CD4-positive, alpha-beta T cell treated with Interferon alpha-2 for 1 hour (primary cell): ENCODE measurements around the gene WIPF2.
"Not testable (repeated sequence)": the region's sequence is repeated elsewhere in the genome, so short reads cannot be mapped to it uniquely, and the experiment has no call there.

Source experiments
- DNase-seq, 2 donors: peaks; one replicate each; pipeline ENCODE4 v3.0.0-alpha.2; 2020 to 2022

Gene WIPF2

DNA sequence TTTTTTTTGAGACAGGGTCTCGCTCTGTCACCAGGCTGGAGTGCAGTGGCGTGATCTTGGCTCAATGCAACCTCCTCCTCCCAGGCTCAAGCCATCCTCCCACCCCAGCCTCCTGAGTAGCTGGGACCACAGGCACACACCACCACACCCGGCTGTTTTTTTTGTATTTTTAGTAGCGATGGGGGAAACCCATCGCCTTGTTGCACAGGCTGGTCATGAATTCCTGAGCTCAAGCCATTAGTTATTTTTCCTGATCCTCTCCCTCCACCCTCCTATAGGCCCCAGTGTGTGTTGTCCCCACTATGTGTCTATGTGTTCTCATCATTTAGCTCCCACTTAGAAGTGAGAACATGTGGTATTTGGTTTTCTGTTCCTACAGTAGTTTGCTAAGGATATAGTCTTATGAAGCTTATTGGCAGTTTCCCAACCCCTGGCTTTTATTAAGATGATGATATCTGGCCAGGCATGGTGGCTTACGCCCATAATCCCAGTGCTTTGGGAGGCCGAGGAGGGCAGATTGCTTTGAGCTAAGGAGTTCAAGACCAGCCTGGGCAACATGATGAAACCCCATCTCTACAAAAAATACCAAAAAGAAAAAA is 80.2 kb downstream of the WIPF2 start:
- not testable (repeated sequence) for DNase-seq

DNA sequence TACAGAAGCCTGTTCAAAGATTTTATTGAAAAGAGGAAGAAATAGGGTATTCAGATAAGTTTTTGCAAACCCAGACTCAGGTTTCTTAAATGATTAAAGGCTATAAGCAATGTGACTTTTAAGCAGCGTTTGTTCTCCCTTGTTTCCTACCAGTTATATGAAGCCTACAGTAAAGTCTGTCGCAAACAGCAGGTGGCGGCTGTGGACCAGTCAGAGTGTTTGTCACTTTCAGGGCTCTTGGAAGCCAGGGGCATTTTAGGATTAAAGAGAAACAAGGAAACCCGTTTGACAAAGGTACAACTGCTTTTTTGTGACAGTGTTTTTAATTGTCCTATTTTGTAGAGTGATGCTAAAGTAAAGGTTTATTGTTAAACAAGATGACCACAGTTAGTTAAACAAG is 82.2 kb downstream of the WIPF2 start:
- no peak for DNase-seq

DNA sequence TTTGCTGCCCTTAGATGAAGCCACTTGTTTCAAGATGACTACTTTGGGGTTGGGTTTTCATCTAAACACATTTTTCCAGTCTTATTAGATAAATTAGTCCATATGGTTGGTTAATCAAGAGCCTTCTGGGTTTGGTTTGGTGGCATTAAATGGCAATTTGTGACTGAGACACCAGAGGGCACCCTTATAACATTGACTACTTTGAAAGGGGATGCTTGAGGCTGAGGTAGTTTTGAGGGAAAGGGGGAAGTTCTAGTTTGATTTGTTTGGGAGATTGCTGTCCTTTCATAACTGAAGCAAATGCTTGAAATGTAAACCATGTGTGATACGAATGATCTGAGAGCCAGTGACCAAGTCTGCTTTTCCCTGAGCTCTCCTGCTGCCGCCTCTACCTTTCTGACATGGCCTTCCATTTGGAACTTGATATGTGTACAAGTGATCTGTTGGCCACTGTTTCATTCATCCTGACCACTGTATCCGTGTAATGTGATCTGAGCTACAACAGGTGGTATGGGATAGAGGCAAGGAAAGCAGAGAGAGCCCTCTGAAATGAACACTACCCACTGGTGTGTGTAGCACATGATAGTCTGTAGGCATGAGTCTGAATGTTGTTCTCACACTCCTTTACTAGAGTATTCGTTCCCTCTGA is 84.0 kb downstream of the WIPF2 start:
- peak; percentile 72 to 82 for DNase-seq

DNA sequence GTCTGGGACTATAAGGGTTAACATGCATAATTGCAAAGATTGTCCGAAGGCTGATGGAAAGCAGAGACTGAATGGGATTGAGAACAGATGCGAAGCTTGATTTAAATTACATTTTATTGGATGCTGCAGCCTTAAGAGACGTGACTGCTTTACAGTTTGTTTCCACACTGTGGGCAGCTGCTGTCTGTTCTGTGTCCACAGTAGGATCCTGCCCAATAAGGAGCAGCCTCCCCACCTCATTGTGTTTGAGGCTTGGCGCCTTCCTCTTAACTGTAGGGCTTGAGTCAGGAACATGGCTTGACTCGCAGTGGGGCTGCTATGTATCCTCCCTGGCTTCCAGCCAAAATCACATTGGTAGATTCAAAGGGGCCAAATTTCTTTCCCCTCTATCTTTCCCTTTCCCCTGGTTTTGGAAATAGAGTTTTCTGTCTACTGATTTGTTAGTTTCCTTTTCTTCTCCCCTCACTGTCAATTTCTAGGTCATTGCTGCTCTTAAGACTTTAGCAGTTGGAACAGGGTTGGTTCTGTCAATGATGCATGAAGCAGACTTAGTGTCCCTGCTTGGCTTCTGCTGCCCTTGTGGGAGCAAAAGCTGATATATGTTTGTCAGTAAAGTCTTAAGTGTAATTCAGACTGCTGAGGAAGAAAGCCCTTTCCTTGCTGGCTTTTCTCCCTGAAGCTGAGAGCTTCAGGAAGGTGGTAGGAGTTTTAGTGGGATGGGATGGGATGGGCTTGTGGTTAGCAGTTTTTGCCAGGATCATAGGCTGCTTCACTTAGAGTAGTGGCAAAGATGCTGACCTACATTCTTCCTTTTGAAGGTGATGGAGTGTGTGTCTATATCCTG is 84.8 kb downstream of the WIPF2 start:
- DNase-seq, result no peak

DNA sequence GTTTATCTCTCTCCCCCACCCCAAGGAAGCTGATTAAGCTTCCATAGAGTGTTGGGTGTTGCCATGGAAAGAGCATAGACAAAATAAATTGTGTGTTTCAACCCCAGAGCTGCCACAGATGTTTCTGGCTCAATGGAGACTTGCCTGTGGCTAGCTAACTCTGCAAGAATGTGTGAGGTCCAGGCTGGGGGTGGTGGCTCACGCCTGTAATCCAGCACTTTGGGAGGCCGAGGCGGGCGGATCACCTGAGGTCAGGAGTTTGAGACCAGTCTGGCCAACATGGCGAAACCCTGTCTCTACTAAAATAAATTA is 85.4 kb downstream of the WIPF2 start:
- not testable (repeated sequence) for DNase-seq

DNA sequence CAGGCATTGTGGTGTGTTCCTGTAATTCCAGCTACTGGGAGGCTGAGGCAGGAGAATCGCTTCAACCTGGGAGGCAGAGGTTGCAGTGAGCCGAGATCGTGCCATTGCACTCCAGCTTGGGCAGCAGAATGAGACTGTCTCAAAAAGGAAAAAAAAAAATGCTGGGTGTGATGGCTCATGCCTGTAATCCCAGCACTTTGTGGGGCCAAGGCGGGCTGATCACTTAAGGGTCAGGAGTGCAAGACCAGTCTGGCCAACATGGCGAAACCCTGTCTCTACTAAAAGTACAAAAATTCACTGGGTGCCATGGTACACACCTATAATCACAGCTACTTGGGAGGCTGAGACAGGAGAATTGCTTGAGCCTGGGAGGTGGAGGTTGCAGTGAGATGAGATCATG is 85.8 kb downstream of the WIPF2 start:
- DNase-seq, result not testable (repeated sequence)

DNA sequence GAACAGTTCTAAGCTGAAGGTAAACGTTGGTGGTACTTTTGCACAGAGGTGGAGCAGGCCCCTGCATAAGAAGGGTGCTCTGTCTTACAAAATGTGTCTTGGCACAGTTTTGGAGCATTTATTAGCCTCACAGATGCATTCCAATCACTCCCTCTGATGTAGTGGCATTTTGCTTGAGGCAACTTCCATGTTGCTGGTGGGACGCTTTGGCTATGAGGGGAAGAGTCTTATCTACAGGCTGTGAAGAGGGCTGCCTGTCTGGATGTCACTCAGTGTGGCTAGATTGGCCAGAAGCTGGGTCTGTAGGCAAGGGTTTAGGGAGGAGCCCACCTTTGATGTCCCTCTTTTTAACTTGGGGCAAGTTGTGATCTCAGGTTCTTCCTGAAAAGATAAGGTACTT is 87.3 kb downstream of the WIPF2 start:
- no peak for DNase-seq

DNA sequence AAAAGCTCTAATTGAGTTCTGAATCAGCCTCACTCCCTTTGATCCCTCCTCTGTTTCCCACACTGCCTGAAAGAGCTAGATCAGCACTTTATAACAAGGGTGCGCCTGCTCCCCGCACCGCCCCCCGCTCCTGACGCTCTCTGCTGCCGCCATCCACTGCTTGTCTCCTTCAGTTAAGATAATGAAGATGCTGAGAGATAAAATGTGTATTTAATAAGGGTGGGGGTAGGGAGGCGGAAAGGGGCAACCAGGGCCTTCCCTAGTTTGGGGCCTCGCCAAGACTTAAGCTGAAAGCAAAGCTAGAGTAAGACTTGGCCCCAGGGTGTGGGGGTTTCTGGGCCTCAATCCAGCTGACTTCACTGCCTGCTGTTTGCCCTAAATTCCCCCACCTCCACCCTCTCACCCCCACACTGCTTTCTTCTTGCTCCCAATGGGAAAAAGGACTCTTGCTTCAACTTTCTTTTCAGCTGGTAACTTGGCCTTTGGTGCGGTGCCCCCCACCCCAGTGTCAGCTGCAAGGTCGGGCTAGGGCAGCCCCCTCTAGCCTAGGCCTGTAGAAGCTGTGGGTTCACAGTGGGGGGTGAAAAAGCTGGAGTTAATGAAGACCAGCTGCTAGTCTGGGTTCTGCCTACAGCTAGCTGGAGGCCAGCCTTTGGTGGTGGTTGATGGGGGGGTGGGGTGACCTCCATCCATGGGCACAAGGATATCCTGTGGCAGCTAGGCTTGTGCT is 88.1 kb downstream of the WIPF2 start:
- peak in 1 of 2 donors; percentile 27 for DNase-seq

DNA sequence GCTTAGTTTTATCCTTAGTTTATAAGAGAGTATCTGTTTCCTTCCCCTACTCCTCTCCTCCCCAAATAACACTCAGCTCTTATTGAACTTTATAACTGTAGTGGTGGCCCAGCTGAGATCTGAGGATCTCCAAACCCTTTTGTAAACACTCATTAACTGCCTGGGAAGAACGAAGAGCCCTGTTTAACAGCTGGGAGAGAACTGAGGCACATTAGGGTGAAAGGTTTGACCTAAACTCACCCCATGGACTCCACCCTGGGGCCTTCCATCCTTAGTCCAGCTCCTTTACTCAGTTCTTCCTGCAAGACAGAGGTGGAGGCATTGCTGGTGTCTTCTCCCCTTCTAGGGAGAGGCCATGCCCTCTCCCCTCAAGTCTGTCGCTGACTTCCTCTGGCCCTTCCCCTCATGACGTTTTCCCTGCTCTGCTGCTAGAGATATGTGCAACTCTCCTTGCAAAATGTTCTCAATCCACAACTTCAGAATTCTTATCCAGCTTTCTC is 88.7 kb downstream of the WIPF2 start:
- DNase-seq, result no peak

DNA sequence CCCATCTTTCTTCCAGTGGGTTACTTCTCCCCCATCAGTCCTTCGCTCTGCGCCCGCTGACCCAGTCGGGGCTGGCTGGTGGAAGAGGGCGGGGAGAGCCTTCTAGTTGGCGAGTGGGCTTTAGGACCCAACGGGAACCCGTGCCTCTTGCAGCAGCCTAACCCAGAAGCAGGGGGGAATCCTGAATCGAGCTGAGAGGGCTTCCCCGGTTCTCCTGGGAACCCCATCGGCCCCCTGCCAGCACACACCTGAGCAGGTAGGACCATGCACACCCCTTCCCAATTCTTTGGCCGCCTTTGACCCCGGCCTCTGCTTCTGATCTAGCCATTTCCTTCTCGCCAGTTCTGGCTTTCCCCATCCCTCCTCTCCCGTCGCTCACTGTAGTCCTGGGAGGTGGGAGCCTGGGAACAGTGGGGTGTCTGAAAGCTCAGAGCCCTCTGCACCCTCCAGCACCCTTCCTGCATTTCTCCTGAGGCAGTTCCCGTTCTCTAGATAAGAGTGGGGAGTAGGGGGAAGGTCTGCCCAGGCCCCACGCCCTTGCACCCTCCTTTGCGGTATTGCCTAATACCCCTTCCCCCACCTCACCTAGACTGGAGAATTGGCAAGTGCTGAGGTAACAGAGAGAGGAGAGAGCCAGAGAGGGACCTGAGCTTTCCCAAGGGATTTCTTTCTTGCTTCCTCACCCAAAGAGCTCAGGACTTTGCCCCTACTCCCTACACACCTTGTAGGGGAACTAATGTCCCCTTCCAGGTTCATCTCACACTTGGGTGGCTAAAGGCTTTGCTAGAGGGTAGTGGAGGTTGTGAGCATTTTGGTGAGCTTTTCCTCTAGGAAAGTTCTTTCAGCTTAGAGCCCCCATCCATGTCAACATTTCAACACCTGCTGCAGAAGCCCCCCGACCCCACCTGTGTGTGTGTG is 90.2 kb downstream of the WIPF2 start, which contains the start of gene RARA:
Gene RARA, plus strand, starts transcription at position 150 of the 918 bp plus-strand sequence. CDS start 22,039 bp downstream, outside the sequence.
- peak in 1 of 2 donors; percentile 27 for DNase-seq

DNA sequence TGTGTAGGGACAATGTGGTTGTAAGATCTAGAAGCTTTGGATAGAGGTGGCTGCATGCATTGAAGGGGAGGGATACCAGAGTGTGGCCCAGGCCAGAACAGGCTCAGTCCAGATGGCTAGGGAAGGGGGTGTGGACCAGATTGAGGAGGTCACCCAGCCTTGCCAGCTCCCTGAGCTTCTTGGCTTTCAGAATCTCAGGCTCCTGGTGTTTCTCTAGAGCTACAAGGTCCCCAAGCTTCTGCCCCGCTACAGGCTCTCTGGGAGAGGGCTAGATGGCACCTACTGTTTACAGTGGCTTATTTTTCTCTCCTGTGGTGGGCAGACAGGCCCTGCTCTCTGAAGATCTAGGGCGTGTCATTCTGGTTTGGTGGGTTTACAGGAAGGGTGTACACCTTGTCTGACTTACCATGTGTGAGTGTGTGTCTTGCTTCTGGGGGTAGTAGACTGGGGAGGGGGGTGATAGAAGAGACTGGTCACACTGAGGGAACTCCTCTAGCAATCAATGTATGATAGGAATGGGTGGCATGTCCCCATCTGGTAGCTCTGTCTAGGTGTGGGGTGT is 90.9 kb downstream of the WIPF2 start:
- peak in 1 of 2 donors; percentile 31 for DNase-seq

DNA sequence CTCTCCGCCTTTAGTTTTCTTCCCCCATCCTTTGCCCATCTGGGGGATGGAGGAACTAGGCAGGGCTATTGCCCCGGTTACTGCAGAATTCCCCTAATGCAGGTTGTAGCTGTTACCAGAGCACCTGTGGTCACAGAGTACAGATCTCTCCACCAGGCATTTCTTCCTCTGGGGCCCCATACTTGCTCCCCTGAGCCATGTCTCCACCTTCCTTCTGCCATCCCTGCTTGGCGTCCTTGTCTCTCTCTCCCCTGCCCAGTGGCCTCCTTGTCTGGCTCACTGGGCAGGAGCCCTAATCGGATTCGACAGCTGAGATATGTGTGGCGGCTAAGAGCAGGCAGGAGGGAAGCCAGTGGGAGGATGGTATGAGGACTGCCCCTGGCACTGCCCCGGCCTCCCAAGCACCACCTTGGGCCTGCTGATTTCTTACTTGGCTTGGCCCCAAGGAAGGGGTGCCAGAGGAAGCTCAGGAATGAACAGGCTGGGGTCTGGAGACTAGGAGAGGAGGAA is 91.8 kb downstream of the WIPF2 start:
- DNase-seq, result no peak

DNA sequence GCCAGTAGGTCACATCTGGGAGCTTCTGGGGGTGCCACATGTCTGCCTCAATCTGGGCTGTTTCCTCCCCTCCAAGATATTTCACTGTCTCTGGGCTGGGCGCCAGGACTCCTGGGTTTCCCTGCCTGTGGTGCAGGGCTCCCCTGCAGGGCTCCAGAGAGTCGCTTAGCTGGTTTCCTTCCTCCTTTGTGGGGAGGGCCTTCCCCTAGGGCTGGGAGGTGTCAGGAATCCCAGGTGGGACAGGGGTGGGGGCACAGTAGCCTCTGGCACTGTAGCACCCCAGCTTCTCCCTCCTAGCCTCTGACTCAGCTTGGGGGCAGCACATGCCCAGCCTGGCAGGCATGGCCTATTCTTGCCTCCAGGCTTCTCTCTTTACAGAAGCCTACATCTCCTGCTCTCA is 92.5 kb downstream of the WIPF2 start:
- DNase-seq, result no peak

DNA sequence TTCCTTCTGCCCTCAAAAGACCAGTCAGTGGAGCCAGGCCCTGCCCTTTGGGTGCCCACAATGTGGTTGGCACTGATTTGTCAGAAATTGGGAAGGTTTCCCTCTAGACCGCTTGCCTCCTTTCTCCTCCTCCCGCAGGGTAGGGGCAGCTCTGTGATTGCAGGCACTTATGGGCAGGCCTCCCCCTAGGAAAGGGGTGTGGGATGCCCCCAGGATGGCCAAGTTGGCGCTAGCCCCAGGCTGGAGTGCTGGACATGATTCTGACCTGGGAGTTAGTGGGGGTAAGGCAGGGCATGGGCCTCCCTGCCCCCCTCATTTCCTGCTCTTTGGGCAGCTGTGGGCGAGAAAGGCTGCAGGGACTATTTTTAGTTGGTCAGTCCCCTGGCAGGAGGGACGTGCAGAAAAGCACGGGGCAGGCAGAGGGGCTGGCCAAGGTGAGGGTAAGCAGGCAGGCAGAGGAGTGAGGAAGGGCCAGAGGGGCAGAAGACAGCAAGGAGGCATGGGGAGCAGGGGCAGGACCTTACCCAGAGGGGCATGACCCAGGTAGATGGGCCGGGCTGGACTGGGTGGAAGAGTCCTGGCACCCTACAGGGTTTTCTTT is 93.1 kb downstream of the WIPF2 start:
- DNase-seq, result no peak

DNA sequence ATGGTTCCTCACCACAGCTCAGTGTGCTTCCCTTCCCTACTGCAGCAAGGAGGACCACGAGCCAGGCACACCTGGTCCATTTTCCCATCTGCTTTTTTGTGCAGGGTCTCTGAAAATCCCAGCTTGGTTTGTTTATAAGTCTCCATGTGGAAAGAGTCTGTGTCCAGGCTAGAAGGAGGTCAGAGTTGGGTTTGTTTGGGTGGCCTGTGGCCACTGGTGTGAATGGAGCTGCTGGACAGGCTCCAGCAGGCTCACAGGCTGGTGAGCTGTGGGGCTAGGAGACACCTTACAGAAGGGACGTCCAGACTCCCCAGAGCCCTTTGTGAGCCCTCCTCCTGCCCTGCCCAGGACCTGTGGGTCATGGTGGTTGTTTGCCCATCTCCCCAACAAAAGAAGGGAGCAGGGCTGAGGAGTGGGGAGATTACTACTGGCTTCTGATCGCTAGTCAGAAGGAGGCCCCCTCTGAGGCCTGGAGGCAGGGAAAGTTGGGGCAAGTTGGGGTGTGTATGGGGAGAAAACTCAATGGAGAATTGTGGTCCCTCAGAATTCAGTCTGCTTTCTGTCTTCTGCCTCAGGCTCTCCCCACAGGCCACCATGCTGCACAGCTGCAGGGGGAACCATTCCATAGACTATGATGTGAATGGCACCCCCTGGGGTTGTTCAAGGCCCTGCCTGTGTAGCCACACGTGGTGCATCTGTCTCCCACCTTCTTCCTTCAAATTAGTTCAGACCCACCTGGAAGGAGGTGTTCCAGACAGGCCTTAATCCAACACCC is 94.0 kb downstream of the WIPF2 start:
- no peak for DNase-seq

DNA sequence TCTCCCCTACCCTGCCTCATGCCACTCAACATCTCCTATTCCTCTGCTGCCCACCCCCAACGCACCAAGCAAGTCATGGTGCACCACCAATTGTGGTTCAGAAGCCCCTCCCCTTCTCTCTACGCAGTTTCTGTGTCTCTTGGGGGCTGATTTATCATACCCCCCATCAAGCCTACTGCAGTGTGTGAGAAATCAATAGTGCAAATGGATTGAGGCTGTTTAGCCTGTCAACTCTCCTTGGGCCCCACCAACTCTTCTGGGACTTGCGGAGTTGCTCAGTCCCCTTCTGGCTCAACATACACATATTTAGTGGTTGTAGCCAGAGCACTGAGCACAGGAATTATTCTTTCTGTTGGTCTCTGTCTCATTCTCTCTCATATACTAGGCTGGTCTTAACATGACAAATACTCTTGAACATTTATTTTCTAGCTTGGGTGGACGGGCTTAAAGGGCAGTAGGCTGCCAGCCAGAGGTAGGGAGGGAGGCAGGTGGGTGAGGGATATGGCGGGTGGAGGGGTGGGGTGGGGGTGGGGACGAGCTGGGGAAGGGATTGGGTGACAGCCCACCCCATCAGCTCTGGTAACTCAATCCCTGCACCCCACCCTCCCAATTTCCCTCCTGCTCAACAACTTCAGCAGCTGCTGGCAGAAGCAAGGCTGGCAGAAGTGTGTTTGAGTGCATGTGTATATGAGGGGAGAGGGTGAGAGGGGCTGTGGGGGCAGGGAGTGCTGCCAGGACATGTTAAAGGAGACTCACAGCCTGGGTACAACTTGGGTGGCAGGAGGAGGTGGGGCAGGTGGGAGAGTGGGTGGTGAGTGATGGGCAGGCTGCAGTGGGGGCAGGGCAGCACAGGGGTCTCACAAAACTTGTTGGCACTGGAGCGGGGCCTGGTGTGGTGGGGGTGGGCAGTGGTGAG is 94.8 kb downstream of the WIPF2 start:
- no peak for DNase-seq

DNA sequence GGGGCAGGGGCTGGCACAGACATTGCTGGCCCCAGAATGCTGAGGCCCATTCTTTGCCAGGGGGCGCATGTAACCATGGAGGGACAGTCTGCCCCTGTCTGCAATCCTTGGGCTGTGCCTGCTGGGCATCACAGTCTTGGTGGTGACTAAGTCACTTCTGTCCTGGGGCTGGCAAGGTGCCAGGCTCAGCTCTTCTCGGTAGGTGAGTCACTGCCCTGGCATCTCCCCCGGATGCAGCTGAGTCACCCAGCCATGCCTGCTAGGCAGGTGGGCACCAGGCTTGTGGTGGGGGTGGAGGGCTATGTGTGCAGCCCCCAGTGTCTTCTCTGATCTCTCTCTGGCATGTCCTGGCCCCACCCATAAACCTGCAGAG is 95.5 kb downstream of the WIPF2 start:
- peak; percentile 84 to 88 for DNase-seq

DNA sequence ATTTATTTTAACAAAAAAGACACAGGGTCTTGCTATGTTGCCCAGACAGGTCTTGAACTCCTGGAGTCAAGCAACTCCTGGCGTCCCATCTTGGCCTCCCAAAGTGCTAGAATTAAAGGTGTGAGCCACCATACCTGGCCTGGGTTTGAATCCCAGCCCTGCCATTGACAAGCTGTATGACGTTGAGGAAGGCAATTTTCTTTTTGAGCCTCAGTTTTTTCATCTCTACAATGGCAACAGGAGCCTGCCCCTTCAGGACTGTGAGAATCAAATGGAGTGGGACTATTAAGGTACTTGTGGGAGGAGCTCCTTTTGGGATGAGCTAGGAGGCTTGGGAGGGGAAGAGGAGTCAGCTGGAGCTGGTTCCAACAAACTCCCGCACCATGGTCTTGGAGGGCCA is 96.1 kb downstream of the WIPF2 start:
- DNase-seq, result no peak
